ENCODE data around the gene FOXP1.

GRCh38 chr3:71541313-71541712, 42.2 kb downstream of the FOXP1 start:
- TF ChIP-seq CTCF (conservative IDR thresholded peaks at IDR 0.05 in 1 of 2, IDR thresholded peaks at IDR 0.05 in 1 of 2; ENCODE audit: low read depth in 1 of 2, low read length in 2 of 2), result no peak
- TF ChIP-seq EZH2 (IDR thresholded peaks at IDR 0.05; ENCODE audit: low read length, missing control alignments), result no peak

Measured in fibroblast of lung (primary cell).